ENCODE results near the gene PFN3. TPM values are rescaled to one million over a fixed set of nuclear protein-coding genes. Genes with fewer than 3 reads are reported as not detected.

PFN3 gene
- total RNA-seq, 4 donors from 2014 or later = not detected

DNA sequence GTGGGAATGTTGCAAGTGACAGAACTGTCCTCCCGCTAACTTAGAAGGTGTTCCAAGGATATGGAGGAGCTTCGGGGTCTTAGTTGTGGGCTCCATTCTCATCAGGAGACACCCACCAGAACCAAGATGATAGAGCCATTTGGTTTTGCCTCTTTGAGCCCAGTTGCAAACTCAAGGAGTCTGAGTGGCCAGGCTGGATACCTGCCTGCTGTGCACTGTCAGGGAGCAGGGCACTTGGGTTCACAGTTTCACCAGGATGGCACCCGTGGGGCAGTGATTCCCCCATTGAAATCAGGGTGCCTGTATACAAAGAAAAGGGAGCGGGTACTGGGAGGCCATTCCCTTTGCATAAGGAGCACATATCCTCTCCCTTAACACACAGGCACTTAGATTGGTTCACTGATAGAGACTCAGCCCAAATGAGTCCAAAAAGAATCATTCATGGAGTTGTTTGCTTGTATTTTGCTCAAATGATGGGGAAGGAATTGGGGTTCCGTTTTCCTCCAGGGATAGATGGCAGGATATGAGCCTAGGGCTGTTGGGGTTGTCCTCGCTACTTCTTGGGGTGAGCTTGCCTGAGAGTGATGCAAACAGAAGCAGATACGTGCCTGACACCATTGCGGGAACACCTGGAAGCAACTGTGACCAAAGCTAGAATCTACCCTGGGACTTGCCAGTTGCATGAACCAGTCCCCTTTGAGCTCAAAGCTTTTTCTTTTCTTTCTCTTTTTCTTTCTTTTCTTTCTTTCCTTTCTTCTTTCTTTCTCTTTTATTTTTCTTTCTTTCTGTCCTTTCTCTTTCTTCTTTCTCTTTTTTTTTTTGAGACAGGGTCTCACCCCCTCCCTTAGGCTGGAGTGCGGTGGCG lies 44.8 kb upstream of the PFN3 start:
- ATAC-seq (no peak), DNase-seq (no peak)
- no peaks in the 10 kb centered on the region for H3K9me3 ChIP-seq
- intact Hi-C loops (cut with DNase I; ENCODE audit: low total_unique reads) = no loop called here
- H3K4me1 ChIP-seq = peaks cover 12 to 19% of the 10 kb centered on the region in 2 donors
- no peak overlapping the region for H3K27ac ChIP-seq
- H3K36me3 ChIP-seq = peaks cover 0 to 11% of the 10 kb centered on the region in 2 donors
- TF ChIP-seq, protein P1, sequence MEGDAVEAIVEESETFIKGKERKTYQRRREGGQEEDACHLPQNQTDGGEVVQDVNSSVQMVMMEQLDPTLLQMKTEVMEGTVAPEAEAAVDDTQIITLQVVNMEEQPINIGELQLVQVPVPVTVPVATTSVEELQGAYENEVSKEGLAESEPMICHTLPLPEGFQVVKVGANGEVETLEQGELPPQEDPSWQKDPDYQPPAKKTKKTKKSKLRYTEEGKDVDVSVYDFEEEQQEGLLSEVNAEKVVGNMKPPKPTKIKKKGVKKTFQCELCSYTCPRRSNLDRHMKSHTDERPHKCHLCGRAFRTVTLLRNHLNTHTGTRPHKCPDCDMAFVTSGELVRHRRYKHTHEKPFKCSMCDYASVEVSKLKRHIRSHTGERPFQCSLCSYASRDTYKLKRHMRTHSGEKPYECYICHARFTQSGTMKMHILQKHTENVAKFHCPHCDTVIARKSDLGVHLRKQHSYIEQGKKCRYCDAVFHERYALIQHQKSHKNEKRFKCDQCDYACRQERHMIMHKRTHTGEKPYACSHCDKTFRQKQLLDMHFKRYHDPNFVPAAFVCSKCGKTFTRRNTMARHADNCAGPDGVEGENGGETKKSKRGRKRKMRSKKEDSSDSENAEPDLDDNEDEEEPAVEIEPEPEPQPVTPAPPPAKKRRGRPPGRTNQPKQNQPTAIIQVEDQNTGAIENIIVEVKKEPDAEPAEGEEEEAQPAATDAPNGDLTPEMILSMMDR (IDR thresholded peaks at IDR 0.05 in 4 of 5, conservative IDR thresholded peaks at IDR 0.05 in 1 of 5) = no peak
- no peak for TF ChIP-seq POLR2A (IDR thresholded peaks at IDR 0.05)
- in situ Hi-C loops (cut with MboI; ENCODE audit: low sequenced_read_pairs in 4 of 4) = loop anchor here in 1 of 4 donors (10.0 kb wide), 1 partner anchor 50 kb away; no protein-coding TSS in a partner anchor
- no peak overlapping the region for H3K4me3 ChIP-seq
- peaks cover under 1 to 27% (median 21%) of the 10 kb centered on the region in 3 donors for H3K27me3 ChIP-seq

DNA sequence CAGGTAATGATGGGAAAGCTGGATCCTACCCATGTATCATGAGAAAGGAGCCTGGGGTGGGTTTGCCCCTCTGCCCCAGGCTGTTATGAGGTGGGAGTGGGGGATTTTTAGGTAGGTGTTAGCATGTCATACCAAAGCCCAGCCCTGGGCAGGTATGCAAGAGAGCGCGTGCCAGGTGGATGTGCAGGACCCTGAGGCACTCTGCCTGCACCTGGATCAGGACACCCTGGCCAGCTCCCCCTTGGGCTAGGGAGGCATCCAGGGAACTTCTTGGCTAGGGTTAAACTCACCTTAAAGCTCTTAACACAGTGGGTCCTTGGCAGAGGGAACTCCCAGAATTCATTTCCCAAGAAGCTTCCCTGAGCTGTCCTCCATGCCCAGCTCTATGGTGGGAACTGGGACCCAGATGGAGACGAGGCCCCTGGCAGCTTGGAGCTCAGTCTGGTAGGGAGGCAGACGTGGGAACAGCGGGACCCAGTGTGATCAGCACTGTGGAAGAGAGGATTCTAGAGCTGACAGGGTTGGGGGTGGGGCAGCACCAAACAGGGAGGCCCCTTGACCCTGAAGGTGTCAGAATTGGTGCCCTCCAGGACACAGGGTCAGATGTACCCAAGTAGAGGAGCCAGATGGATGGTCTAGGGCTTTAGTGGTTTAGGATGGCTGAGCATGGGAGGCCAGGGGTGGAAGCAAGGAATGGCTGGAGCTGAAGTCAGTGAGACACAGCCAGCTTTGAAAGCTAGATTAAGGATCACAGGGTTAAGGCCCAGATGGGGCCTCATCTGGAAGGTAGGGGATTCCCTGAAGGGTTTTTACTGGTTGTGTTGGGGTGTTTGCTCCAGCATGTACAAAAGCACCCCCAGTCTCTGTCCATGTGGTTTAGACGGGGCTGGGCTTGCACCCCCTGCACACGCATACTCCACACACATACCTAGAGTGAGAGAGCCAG lies 43.9 kb upstream of the PFN3 start:
- DNase-seq (no peak), ATAC-seq (no peak)
- Histone ChIP-seq H3K9me3 (no peaks in the 10 kb centered on the region), H3K4me3 (no peak overlapping the region), H3K27ac (no peak overlapping the region), H3K36me3 (peaks cover 0 to 11% of the 10 kb centered on the region in 2 donors), H3K4me1 (peaks cover 12 to 19% of the 10 kb centered on the region in 2 donors), H3K27me3 (peaks cover 0 to 23% (median 21%) of the 10 kb centered on the region in 3 donors)
- no peak for TF ChIP-seq POLR2A (IDR thresholded peaks at IDR 0.05)
- TF ChIP-seq, protein P1 (IDR thresholded peaks at IDR 0.05 in 4 of 5, conservative IDR thresholded peaks at IDR 0.05 in 1 of 5) = no peak
- intact Hi-C loops (cut with DNase I; ENCODE audit: low total_unique reads) (no loop called here), in situ Hi-C loops (cut with MboI; ENCODE audit: low sequenced_read_pairs in 4 of 4) (loop anchor here in 1 of 4 donors (10.0 kb wide), 1 partner anchor 50 kb away; no protein-coding TSS in a partner anchor)

- no peaks in the 10 kb centered on the region for H3K9me3 ChIP-seq
- peaks cover 12 to 19% of the 10 kb centered on the region in 2 donors for H3K4me1 ChIP-seq
- peaks cover 0 to 11% of the 10 kb centered on the region in 2 donors for H3K36me3 ChIP-seq
- no peak for DNase-seq
- no peak for ATAC-seq
- TF ChIP-seq, protein P1 (IDR thresholded peaks at IDR 0.05 in 4 of 5, conservative IDR thresholded peaks at IDR 0.05 in 1 of 5) = no peak
- no peak for TF ChIP-seq POLR2A (IDR thresholded peaks at IDR 0.05)
- H3K27ac ChIP-seq = no peak overlapping the region
- in situ Hi-C loops (cut with MboI; ENCODE audit: low sequenced_read_pairs in 4 of 4) (loop anchor here in 1 of 4 donors (10.0 kb wide), 1 partner anchor 49 kb away; no protein-coding TSS in a partner anchor), intact Hi-C loops (cut with DNase I; ENCODE audit: low total_unique reads) (no loop called here)
- H3K27me3 ChIP-seq = peaks cover 0 to 13% (median 13%) of the 10 kb centered on the region in 3 donors
- H3K4me3 ChIP-seq = no peak overlapping the region
Measured at GRCh38 chr5:177443144-177443983, 42.9 kb upstream of the PFN3 start.
